Measurements from ENCODE around the gene RUSF1.
"Not testable (repeated sequence)": the region's sequence is repeated elsewhere in the genome, so short reads cannot be mapped to it uniquely, and the experiment has no call there.

Gene RUSF1

DNA sequence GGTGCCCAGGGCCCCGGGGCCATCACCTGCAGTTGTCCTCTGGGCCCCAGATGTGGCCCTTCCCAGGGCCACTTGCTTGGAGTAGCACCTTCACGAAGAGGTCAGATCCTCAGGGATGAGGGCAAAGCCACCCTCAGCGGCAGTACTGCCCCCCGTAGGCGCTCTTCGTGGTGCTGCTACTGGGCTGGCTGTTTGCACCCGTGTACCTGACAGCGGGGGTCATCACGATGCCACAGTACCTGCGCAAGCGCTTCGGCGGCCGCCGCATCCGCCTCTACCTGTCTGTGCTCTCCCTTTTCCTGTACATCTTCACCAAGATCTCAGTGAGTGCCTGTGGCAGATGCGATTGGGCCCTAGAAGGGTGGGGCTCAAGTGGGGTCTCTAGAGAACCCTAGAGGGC is 22.6 kb downstream of the RUSF1 start:
- no peak for DNase-seq

DNA sequence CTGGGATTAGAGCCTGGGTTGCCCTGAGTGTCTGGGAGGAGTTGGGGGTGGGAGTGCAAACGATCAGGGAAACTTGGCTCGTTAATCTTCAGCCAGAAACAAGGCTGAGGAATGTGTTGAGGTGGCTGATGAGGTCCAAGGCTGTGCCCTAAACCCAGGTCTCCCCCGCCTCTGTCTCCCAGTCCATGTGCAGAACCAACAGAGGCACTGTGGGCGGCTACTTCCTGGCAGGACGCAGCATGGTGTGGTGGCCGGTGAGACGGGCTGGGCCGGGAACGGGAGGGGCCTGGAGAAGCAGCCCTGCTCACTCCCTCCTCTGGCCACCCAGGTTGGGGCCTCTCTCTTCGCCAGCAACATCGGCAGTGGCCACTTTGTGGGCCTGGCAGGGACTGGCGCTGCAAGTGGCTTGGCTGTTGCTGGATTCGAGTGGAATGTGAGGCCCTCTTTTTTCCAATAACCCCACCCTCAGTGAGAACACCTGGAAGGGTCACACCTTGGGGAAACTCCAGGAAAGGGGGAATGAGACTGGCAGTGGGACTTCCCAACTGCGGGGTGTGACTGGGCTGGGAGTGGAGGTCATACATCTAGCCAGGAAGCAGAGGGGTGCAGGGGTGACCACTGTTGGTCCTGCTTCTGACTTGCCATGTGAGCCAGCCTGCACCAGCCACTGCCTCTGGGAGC is 23.6 kb downstream of the RUSF1 start:
- DNase-seq = no peak

DNA sequence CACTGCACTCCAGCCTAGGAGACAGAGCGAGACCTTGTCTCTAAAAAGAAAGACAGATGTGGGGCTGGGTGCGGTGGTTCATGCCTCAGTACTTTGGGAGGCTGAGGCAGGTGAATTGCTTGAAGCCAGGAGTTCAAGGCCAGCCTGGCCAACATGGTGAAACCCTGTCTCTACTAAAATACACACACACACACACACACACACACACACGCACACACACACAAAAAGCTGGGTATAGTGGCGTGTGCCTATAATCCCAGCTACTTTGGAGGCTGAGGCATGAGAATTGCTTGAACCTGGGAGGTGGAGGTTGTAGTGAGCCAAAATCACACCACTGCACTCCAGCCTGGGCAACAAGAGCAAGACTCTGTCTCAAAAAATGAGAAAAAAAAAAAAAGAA is 24.1 kb downstream of the RUSF1 start:
- not testable (repeated sequence) for DNase-seq

DNA sequence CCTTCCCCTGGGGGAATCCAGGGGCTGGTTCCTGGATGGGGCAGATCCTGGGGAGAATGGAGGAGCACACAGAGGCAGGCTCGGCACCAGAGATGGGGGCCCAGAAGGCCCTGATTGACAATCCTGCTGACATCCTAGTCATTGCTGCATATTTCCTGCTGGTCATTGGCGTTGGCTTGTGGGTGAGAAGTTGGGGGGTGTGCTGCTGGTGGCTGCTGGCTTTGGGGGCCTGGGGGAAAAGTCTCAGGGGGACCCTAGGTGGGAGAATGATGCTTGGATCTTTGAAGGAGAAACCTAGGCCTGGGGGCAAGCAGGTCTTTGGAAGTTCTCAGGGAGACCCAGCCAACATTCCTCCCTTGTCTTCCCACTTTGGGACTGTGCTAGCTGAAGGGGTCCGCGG is 25.1 kb downstream of the RUSF1 start, which contains the start of gene SLC5A2:
Gene SLC5A2, plus strand, starts transcription at position 43 of the 400 bp plus-strand sequence. Its CDS starts 14 bp downstream, at position 57.
- DNase-seq = no peak

DNA sequence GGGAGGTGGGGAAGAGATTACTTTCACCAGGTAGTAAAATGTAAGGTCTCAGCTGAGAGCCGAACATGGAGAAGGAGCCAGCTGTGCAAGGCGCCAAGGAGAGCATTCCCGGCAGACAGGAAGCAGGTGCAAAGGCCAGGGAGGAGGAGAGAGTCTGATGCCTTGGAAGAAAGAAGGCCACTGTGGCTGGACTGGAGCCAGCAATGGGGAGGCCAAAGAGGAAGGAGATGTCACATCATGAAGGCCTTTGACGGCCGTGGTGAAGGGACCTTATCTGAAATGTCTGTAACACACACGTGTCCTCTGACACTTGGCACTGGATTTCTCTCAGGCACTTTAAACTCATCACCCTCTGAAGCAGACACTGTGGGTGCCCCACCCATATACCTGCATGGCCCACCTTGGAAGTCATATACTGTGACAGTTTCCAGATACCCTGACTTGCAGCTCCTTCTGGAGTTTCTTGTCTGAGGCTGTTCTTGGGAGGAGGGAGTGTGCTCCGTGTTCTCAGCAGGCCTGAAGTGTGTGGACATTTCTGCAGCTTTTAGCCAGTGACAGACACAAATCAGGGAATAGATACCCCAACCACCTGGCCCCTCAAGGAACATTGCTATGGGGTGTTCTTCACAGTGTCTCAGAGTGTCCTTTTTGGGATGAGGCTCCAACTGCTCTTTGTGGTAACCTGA is 27.2 kb downstream of the RUSF1 start:
- no peak for DNase-seq

DNA sequence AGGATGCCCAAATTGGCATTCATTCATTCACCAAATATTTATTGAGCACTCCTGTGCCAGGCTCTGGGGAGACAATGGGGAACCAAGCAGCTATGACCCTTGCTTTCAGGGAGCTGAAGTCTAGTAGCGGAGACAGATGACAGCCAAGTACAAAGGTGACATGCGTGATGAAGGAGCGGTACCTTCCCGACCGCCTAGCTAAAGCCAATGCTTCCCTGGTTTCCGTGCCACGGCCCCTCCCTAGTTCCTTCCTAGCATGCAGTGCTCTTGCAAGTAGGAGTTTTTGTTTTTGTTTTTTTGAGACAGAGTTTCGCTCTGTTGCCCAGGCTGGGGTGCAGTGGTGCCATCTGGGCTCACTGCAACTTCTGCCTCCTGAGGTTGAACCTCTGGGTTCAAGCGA is 28.4 kb downstream of the RUSF1 start:
- no peak for DNase-seq

DNA sequence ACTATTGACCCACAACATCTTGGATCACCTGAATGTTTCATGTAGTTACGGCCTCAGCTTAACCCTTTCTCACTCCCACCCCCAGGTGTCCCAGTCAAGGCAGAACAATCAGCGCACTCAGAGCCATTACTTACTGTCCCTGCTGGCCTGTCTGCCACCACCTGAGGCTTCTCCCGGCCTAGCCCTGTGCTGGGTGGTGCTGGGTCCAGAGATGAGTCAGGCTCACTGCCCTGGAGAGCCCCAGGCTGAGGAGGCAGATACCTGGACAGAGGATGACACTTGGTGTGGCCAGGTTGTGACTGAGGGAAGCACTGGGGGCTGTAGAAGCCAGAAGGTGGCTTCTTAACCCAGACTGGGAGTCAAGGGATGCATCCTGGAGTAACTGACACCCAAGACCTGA is 29.2 kb downstream of the RUSF1 start:
- DNase-seq = no peak

DNA sequence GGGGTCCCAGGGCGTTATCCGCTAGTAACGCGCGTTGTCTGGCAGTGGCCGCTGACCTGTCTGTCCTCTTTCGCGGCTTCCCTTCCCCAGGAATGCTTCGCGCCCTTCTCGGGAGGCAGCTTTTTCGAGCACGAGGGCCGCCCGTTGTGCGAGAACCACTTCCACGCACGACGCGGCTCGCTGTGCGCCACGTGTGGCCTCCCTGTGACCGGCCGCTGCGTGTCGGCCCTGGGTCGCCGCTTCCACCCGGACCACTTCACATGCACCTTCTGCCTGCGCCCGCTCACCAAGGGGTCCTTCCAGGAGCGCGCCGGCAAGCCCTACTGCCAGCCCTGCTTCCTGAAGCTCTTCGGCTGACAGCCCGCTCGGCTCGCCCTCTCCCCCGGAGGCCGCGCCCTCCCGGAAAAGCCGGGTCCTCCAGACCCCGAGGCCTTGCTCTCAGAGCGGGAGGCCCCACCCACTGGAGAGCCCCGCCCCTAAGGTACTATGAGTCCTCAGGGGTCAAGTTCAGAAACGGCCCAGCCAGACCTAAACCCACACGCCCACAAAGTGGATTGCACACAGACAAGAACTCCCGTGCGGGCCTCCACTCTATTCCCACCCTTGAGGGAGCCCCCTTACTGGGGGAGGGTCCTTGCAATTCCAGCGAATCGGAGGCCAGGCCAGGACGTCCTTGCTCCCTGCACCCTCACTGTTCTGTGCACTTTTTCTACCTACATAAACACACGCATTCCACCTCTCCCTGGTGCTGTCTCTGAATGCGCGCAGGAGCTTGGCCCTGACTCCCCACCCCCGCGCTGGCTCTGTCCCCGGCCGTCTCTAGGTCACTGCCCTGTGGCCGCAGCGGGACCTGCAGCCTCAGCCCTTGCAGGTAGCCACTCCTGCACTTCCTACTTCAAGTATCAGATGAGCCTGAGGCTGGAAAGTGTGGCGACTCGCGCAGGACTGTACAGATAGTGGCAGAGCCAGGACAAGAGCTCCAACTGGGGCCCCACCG is 30.7 kb downstream of the RUSF1 start:
- no peak for DNase-seq

DNA sequence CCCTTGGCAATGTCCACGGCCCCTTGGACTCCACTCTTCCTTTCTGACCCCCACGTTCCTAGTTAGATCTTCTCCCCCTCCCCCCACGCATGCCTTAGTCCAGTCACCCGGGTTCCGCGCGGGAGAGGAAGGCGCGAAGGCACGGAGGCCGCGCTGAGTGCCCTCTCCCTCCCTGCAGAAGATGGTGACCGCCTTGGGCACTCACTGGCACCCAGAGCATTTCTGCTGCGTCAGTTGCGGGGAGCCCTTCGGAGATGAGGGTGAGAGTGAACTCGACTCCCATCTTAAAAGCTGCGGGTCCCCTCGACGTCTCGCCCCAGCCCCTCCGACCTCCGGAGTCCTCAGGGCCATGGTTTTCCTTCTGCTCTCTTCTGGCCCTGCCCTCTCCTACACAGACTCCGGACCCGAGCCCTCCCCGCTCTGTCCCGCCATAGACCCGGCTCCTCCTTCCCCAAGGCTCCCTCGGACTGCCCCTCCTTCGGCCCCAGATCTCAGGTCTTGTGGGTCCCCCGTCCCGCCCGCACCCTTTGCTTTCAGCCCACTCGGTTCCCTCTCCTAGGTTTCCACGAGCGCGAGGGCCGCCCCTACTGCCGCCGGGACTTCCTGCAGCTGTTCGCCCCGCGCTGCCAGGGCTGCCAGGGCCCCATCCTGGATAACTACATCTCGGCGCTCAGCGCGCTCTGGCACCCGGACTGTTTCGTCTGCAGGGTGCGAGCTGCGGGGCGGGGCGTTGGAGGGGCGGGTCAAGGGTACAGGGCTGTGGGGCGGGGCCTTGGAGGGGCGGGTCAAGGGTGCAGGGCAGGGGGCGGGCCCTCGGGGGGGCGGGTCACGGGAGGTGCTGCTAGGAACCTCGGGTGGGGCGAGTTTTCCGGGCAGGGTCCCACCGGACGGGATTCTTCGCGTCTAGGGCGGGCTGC is 31.6 kb downstream of the RUSF1 start:
- DNase-seq = no peak

DNA sequence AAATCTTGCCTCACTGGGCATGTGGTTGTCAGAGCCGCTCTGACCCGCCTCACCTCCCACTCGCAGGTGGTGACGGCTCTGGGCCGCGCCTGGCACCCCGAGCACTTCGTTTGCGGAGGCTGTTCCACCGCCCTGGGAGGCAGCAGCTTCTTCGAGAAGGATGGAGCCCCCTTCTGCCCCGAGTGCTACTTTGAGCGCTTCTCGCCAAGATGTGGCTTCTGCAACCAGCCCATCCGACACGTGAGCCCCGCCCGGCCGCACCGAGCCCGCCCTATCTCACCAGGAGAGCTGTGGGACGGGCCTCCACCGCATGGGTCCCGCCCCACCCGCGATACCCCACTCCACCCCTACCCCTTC is 32.3 kb downstream of the RUSF1 start:
- no peak for DNase-seq

DNA sequence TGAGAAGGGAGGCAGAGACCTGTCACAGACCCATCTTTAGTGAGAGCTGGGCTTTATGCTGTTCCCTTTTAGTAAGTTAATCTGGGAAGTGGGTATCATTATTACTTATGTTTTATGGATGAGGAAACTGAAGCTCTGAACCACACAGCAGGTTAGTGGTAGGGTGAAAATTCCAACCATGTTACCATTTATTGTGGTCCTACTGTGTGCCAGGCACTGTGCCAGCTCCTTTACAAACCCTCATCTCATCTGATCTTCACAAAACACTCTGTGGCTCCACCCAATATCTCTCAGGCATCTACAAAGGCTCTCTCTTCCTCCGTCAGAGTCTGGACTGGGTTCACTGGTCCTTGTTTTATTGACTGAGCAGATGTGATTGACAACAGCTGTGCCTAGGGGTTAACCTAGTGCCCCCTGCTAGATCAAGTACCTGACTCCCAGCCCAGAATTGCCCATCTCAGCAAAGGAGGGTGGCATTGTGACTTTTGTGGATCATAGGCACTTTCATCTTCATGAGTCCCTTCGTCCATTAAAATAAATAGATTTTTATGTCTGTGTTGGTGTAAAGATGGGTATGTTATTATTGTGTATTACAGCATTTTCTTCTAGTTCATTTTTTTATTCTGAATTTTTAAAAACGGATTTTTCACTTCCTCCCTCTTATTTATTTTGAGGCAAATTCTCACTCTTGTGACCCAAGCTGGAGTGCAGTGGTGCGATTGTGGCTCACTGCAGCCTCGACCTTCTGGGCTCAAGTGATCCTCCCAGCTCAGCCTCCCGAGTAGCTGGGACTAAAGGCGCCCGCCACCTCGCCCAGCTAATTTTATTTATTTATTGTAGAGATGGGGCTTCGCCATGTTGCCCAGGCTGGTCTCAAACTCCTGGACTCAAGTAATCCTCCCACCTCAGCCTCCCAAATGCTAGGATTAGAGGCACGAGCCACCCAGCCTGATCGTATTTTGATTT is 33.1 kb downstream of the RUSF1 start:
- no peak for DNase-seq

DNA sequence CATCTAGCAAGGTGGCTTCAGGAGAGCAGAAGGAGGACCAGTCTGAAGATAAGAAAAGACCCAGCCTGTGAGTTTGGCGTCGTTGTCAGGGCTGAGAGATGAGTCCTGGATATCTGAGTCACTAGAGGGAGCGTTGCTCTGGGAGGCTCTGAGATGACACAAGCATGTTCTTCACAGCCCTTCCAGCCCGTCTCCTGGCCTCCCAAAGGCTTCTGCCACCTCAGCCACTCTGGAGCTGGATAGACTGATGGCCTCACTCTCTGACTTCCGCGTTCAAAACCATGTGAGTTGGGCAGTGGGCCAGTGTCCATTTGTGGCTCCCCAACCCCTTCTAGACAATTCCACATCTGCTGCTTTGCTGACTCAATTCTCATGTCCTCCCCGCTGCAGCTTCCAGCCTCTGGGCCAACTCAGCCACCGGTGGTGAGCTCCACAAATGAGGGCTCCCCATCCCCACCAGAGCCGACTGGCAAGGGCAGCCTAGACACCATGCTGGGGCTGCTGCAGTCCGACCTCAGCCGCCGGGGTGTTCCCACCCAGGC is 33.9 kb downstream of the RUSF1 start:
- DNase-seq = no peak

DNA sequence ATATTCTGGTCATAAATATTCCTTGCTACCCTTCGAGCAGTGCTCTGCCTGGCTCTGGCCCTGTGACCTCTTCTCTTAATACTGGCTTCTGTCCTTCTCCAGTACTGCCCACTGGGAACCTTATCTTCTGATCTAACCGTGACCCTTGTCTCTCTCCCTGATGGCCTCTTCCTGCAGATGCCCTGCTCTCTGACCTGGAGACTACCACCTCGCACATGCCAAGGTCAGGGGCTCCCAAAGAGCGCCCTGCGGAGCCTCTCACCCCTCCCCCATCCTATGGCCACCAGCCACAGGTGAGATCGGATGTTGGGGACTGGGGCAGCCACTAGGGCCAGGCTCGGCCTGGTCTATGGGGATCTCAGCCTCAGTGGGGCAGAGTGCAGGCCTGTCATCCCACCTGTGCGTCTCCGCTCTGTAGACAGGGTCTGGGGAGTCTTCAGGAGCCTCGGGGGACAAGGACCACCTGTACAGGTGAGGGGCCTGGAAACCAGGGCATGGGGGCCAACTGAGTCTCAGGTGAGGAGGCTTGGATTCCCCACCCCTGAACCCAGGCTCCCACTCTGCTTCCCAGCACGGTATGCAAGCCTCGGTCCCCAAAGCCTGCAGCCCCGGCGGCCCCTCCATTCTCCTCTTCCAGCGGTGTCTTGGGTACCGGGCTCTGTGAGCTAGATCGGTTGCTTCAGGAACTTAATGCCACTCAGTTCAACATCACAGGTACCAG is 34.8 kb downstream of the RUSF1 start:
- no peak for DNase-seq

DNA sequence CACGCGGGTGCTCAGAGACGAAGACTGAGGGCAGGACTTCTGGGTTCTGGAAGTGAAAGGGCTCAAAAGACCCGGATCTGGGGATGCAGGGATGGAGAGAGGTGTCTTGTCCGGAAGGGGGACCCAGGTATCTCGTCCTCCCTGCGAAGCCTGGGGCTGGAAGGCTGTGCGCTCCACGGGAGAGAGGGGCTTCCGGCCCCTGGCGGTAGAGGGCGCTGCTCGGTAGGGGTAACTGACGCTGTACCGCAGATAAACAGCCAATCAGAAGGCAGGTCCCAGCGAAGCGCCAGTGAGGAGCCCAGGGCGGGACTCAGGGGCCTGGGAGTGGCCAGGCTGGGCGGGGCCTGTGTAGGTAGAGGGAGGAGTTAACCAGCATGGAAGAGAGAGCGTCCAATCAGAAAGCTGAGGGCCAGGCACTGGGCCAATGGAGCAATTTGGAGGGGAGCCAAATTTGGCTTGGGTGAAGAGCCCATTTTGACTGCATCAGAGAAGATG is 35.4 kb downstream of the RUSF1 start:
- no peak for DNase-seq

DNA sequence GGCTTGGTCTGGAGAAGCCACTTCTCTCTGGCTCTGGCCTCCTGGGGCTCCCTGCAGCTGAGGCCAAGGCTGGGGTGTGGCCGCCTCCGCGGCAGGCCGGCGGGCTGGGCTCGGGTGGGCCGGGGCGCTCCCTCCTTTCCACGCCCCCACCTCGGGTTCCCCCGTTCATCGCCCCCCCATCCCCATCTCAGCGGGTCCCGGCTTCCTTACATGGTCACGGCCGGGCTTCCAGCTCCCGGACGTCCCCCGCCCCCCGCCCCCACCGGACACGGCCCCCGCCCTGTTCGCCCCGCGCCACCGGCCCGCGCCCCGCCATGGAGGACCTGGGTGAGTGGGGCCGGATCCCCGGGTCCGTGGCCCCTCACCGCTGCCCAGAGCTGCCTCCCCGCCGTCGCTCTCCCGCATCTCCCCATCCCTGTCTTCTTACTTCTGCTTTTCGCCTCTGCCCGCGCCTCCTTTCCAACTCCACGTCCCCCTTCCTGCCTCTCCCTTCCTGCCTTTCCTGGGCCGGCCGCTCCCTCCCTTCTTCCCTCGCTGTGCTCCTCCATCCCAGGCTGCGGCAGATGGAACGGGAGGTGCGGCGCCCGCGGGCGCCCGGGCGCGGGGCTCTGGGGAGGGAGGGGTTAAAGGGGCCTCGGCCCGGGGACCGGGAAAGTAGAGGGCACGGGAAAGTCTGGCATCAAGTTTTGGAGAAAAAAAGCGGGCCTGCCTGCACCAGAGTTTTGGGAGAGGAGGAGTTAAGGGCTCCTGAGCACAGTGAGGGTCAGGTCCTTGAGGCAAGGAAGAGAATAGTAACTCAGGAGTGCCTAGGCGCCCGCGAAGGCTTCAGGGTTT is 36.1 kb downstream of the RUSF1 start, which contains the start of gene TGFB1I1:
Gene TGFB1I1, plus strand, starts transcription at position 278 of the 834 bp plus-strand sequence. Its CDS starts 37 bp downstream, at position 315.
- no peak for DNase-seq

DNA sequence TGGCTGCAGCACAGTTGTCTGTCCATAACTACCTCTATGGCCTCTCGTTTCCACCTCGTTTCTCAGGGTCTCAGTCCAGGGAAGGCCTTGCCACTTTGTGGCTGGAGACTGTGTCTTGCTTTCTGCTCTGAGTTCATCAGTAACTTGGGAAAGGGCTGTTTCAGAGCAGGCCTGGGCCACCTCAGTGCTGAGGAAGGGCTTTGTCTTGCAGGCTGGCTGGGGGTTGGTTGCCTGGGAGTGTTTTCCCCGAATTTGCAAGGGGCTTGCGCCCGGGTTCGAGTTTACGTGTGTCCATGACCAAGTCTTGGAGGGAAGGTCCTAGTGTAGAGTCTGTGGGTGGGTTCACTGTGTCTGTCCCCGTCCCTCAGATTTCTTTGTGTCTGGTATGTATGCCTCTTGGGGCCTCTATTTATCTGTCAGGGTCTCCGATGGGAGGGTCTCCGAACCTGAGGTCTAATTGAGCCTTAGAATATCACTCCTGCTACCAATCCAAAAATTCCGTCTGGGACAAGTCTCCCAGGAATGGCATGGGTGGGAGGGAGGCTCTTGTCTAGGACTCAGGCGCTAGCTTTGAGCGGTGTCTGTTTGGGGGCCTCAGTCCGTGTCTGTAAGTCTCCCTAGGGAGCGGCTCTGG is 36.8 kb downstream of the RUSF1 start:
- DNase-seq = no peak

DNA sequence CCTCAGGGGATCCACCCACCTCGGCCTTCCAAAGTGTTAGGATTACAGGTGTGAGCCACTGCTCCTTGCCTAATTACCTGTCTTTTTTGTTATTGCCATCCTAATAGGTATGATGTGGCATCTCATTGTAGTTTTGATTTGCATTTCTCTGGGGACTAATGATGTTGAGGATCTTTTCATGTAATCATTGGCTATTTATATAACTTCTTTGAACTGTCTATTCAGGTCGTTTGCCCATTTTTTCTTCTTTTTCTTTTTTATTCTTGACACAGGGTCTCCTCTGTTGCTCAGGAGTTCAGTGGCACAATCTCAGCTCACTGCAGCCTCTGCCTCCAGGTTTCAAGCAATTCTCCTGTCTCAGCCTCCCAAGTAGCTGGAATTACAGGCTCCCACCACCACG is 37.6 kb downstream of the RUSF1 start:
- no peak for DNase-seq

DNA sequence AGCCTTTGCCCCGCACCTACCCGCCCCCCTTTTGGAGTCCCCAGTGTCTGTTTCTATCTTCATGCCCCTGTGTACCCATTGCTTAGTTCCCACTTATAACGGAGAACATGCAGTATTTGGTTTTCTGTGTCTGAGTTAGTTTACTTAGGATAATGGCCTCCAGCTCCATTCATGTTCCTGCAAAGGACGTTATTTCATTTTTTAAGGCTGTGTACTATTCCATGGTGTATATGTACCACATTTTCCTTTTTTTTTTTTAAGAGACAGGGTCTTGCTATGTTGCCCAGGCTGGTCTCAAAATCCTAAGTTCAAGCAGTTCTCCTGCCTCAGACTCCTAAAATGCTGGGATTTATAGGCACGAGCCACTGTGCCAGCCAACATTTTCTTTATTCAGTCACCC is 40.3 kb downstream of the RUSF1 start:
- DNase-seq = no peak
